Measurements from ENCODE around the gene SLC38A4. TPM values are rescaled to one million over a fixed set of nuclear protein-coding genes. Genes with fewer than 3 reads are reported as not detected.
A peak's percentile ranks its signal among the peaks of the same experiment; 100 is the strongest.

SLC38A4 gene
- polyA plus RNA-seq, 1 of the 3 experiments (the other 2 are of a cell fraction) = 66.7 TPM

GRCh38 chr12:46808955-46809697 lies 16.7 kb downstream of the SLC38A4 start (continued):
- TF ChIP-seq ELF1 (IDR thresholded peaks at IDR 0.05) (no peak), SIN3A (IDR thresholded peaks at IDR 0.05; ENCODE audit: borderline replicate concordance, low read depth, low read length) (no peak)

- Histone ChIP-seq H3K36me3 (replicated peaks in 1 of 2; ENCODE audit: control insufficient read depth in 1 of 2, insufficient read depth in 2 of 2, low read length in 1 of 2) (peaks cover 0 to 9% of the 10 kb centered on the region in 2 experiments), H3F3A (replicated peaks; ENCODE audit: insufficient read depth) (peaks cover 9% of the 10 kb centered on the region), H3K79me2 (ENCODE audit: insufficient read depth) (peaks cover 32% of the 10 kb centered on the region), H2AFZ (ENCODE audit: low read depth) (no peak overlapping the region), H4K20me1 (ENCODE audit: insufficient read depth) (no peaks in the 10 kb centered on the region), H3K9me2 (no peaks in the 10 kb centered on the region), H3K27me3 (ENCODE audit: insufficient read depth) (no peaks in the 10 kb centered on the region), H3K4me3 (ENCODE audit: low read depth in 2 of 2, low read length in 1 of 2) (no peak overlapping the region), H3K9ac (no peak overlapping the region), H3K27ac (ENCODE audit: low read depth in 2 of 2, low read length in 1 of 2) (no peak overlapping the region; a peak in 2 of 4 replicates), H3K4me1 (ENCODE audit: control insufficient read depth in 1 of 2, insufficient read depth in 2 of 2, low read depth in 1 of 2, low read length in 1 of 2) (no peaks in the 10 kb centered on the region; a peak in 2 of 4 replicates), H3K4me2 (no peak overlapping the region), H3K9me3 (no peaks in the 10 kb centered on the region)
- no peak for DNase-seq
- 85% methylated on average over 2 of the region's 2 CpGs for WGBS (ENCODE audit: low lambda C conversion rate)
- TF ChIP-seq RXRA (IDR thresholded peaks at IDR 0.05; ENCODE audit: borderline replicate concordance, low read depth) (no peak), USF2 (IDR thresholded peaks at IDR 0.05; ENCODE audit: borderline replicate concordance, low read depth, low read length) (no peak), TCF12 (IDR thresholded peaks at IDR 0.05) (no peak), IRF3 (IDR thresholded peaks at IDR 0.05; ENCODE audit: low read depth, low read length) (no peak), ZBTB33 (IDR thresholded peaks at IDR 0.05; ENCODE audit: borderline replicate concordance, low read depth) (no peak)
- POLR2A ChIA-PET = no interaction called here
- CTCF ChIA-PET = no interaction called here
Measured at GRCh38 chr12:46808317-46808716, 17.5 kb downstream of the SLC38A4 start.

GRCh38 chr12:46804054-46804453 lies 21.7 kb downstream of the SLC38A4 start:
- Histone ChIP-seq H3K36me3 (replicated peaks in 1 of 2; ENCODE audit: control insufficient read depth in 1 of 2, insufficient read depth in 2 of 2, low read length in 1 of 2) (peaks cover 0 to 9% of the 10 kb centered on the region in 2 experiments), H3K9me2 (no peaks in the 10 kb centered on the region), H3K79me2 (ENCODE audit: insufficient read depth) (peaks cover 46% of the 10 kb centered on the region), H2AFZ (ENCODE audit: low read depth) (peak overlapping the region; percentile 73; the same call in 1 of the 2 replicates), H3F3A (replicated peaks; ENCODE audit: insufficient read depth) (peaks cover 9% of the 10 kb centered on the region), H3K9ac (peak overlapping the region; percentile 51; the same call in 1 of the 2 replicates), H3K4me2 (peak overlapping the region; percentile 49), H3K27me3 (ENCODE audit: insufficient read depth) (no peaks in the 10 kb centered on the region), H3K9me3 (no peaks in the 10 kb centered on the region), H3K4me1 (ENCODE audit: control insufficient read depth in 1 of 2, insufficient read depth in 2 of 2, low read depth in 1 of 2, low read length in 1 of 2) (peaks cover 0 to 23% of the 10 kb centered on the region in 2 experiments; a peak in 2 of 4 replicates), H3K27ac (ENCODE audit: low read depth in 2 of 2, low read length in 1 of 2) (peak overlapping the region; percentile 54 to 68; a peak in 3 of 4 replicates), H4K20me1 (ENCODE audit: insufficient read depth) (no peaks in the 10 kb centered on the region), H3K4me3 (ENCODE audit: low read depth in 2 of 2, low read length in 1 of 2) (peak overlapping the region in 1 of 2 experiments; percentile 45; a peak in 3 of 4 replicates)
- POLR2A ChIA-PET = no interaction called here
- 7% methylated on average over 3 of the region's 3 CpGs for WGBS (ENCODE audit: low lambda C conversion rate)
- no peak for DNase-seq
- CTCF ChIA-PET = no interaction called here
- TF ChIP-seq SIN3A (IDR thresholded peaks at IDR 0.05; ENCODE audit: borderline replicate concordance, low read depth, low read length) = no peak
- no peak for TF ChIP-seq FOSL2 (IDR thresholded peaks at IDR 0.05; ENCODE audit: borderline replicate concordance, low read depth)
- TF ChIP-seq ELF1 (IDR thresholded peaks at IDR 0.05) = no peak
- TF ChIP-seq CTCF (IDR thresholded peaks at IDR 0.05) = no peak
- TF ChIP-seq TEAD4 (IDR thresholded peaks at IDR 0.05; ENCODE audit: borderline replicate concordance, insufficient read depth) = no peak
- no peak for TF ChIP-seq FOXM1 (IDR thresholded peaks at IDR 0.05; ENCODE audit: low read depth)
- TF ChIP-seq JUND (IDR thresholded peaks at IDR 0.05) = no peak
- no peak for TF ChIP-seq REST (IDR thresholded peaks at IDR 0.05; ENCODE audit: low read depth, low read length)
- TF ChIP-seq EP300 (IDR thresholded peaks at IDR 0.05; ENCODE audit: borderline replicate concordance in 1 of 2, low read depth in 1 of 2, low read length in 1 of 2) = no peak

Measured in SK-N-SH (cell line).